Measurements from ENCODE around the gene FAM200C. TPM values are rescaled to one million over a fixed set of nuclear protein-coding genes. Genes with fewer than 3 reads are reported as not detected.
A peak's percentile ranks its signal among the peaks of the same experiment; 100 is the strongest.

FAM200C gene
- total RNA-seq, 1 experiment from 2014 or later = 5.4 TPM

- Mint-ChIP-seq H3K4me1 (peaks cover 5% of the 10 kb centered on the region; the same call in 1 of the 2 replicates), H3K27me3 (ENCODE audit: low read depth) (no peaks in the 10 kb centered on the region), H3K36me3 (no peaks in the 10 kb centered on the region), H3K4me3 (no peak overlapping the region), H3K9me3 (no peaks in the 10 kb centered on the region), H3K27ac (no peak overlapping the region)
- DNase-seq (ENCODE audit: low spot score) (peak; percentile 27), ATAC-seq (peak; percentile 91)
- POLR2A ChIA-PET = no interaction called here
- peak; percentile 50 for TF ChIP-seq NFYB (CRISPR knock-in tag; conservative IDR thresholded peaks at IDR 0.05; ENCODE audit: low read depth)
- no peak for TF ChIP-seq ERG (CRISPR knock-in tag; IDR thresholded peaks at IDR 0.05)
- CTCF ChIA-PET = no interaction called here
Observed at GRCh38 chr5:160353379-160353778, 46.5 kb downstream of the FAM200C start.

- POLR2A ChIA-PET = no interaction called here
- ATAC-seq (no peak), DNase-seq (ENCODE audit: low spot score) (no peak)
- no peaks in the 10 kb centered on the region for H3K27me3 Mint-ChIP-seq (ENCODE audit: low read depth)
- H3K4me1 Mint-ChIP-seq = peaks cover 5% of the 10 kb centered on the region; the same call in 1 of the 2 replicates
- no peaks in the 10 kb centered on the region for H3K36me3 Mint-ChIP-seq
- TF ChIP-seq FOXJ3 (CRISPR knock-in tag; IDR thresholded peaks at IDR 0.05; ENCODE audit: borderline replicate concordance) = no peak
- no peak for TF ChIP-seq ZNF281 (CRISPR knock-in tag; IDR thresholded peaks at IDR 0.05)
- H3K9me3 Mint-ChIP-seq = no peaks in the 10 kb centered on the region
- no peak overlapping the region for H3K27ac Mint-ChIP-seq
- H3K4me3 Mint-ChIP-seq = no peak overlapping the region
- CTCF ChIA-PET = interaction anchor here (1.1 kb wide), 1 partner anchor 97 kb away, joined by 3 read pairs; no protein-coding TSS in a partner anchor
Observed at GRCh38 chr5:160352308-160352707, 47.5 kb downstream of the FAM200C start.

- Mint-ChIP-seq H3K9me3 (no peaks in the 10 kb centered on the region), H3K4me3 (no peak overlapping the region), H3K4me1 (peaks cover 3% of the 10 kb centered on the region), H3K27ac (no peak overlapping the region), H3K27me3 (ENCODE audit: low read depth) (no peaks in the 10 kb centered on the region), H3K36me3 (no peaks in the 10 kb centered on the region)
- DNase-seq (ENCODE audit: low spot score) = no peak
- TF ChIP-seq, protein P1, sequence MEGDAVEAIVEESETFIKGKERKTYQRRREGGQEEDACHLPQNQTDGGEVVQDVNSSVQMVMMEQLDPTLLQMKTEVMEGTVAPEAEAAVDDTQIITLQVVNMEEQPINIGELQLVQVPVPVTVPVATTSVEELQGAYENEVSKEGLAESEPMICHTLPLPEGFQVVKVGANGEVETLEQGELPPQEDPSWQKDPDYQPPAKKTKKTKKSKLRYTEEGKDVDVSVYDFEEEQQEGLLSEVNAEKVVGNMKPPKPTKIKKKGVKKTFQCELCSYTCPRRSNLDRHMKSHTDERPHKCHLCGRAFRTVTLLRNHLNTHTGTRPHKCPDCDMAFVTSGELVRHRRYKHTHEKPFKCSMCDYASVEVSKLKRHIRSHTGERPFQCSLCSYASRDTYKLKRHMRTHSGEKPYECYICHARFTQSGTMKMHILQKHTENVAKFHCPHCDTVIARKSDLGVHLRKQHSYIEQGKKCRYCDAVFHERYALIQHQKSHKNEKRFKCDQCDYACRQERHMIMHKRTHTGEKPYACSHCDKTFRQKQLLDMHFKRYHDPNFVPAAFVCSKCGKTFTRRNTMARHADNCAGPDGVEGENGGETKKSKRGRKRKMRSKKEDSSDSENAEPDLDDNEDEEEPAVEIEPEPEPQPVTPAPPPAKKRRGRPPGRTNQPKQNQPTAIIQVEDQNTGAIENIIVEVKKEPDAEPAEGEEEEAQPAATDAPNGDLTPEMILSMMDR (IDR thresholded peaks at IDR 0.05) = no peak
- TF ChIP-seq FOXJ3 (CRISPR knock-in tag; IDR thresholded peaks at IDR 0.05; ENCODE audit: borderline replicate concordance) = no peak
- ChIA-PET POLR2A (no interaction called here), CTCF (no interaction called here)
- no peak for ATAC-seq
Observed at GRCh38 chr5:160349935-160350303, 49.9 kb downstream of the FAM200C start.

DNA sequence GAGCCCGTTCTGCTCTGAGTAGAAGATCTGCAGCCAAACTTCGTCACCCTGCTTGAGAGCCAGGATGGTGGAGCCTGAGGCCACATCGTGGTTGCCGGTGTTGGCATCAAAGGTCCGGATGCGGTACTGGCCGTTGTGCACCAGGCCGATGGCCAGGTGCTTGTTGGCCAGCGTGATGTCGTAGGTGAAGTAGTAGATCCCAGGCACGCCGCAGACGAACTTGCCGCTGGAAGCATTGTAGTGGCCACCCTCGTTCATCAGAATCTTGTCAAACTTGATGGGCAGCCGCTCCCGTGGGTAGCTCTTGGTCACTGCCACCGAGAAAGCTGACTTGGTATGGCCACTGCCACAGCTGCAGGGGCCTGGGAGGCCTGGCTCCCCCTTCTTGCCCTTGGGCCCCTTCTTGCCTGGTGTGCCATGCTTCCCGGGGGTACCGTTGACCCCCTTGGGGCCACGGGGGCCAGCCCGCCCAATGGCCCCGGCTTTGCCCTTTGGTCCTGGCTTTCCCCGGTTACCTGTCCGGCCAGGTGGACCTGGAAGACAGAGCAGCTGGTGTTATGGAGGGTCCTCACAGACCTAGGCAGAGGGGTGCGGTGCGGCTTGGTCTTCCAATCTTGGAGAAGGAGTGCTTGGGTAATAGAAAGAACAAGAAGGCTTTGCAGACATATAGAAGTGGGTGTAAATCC, 50.5 kb downstream of the FAM200C start:
- Mint-ChIP-seq H3K4me1 (peaks cover 5% of the 10 kb centered on the region), H3K4me3 (no peak overlapping the region), H3K9me3 (no peaks in the 10 kb centered on the region), H3K27me3 (ENCODE audit: low read depth) (no peaks in the 10 kb centered on the region), H3K27ac (no peak overlapping the region), H3K36me3 (no peaks in the 10 kb centered on the region)
- ChIA-PET CTCF (interaction anchor here (2.6 to 7.7 kb wide), 2 partner anchors 83 to 107 kb away, joined by 7 to 101 read pairs; no protein-coding TSS in a partner anchor), POLR2A (no interaction called here)
- DNase-seq (ENCODE audit: low spot score) (no peak), ATAC-seq (no peak)
- TF ChIP-seq MYBL2 (CRISPR knock-in tag; IDR thresholded peaks at IDR 0.05) = no peak
- TF ChIP-seq SOX15 (CRISPR knock-in tag; IDR thresholded peaks at IDR 0.05) = no peak
- TF ChIP-seq HMGA2 (CRISPR knock-in tag; IDR thresholded peaks at IDR 0.05) = no peak
- TF ChIP-seq, protein P2, sequence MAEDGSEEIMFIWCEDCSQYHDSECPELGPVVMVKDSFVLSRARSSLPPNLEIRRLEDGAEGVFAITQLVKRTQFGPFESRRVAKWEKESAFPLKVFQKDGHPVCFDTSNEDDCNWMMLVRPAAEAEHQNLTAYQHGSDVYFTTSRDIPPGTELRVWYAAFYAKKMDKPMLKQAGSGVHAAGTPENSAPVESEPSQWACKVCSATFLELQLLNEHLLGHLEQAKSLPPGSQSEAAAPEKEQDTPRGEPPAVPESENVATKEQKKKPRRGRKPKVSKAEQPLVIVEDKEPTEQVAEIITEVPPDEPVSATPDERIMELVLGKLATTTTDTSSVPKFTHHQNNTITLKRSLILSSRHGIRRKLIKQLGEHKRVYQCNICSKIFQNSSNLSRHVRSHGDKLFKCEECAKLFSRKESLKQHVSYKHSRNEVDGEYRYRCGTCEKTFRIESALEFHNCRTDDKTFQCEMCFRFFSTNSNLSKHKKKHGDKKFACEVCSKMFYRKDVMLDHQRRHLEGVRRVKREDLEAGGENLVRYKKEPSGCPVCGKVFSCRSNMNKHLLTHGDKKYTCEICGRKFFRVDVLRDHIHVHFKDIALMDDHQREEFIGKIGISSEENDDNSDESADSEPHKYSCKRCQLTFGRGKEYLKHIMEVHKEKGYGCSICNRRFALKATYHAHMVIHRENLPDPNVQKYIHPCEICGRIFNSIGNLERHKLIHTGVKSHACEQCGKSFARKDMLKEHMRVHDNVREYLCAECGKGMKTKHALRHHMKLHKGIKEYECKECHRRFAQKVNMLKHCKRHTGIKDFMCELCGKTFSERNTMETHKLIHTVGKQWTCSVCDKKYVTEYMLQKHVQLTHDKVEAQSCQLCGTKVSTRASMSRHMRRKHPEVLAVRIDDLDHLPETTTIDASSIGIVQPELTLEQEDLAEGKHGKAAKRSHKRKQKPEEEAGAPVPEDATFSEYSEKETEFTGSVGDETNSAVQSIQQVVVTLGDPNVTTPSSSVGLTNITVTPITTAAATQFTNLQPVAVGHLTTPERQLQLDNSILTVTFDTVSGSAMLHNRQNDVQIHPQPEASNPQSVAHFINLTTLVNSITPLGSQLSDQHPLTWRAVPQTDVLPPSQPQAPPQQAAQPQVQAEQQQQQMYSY (CRISPR knock-in tag; IDR thresholded peaks at IDR 0.05) = no peak
- TF ChIP-seq, protein P3, sequence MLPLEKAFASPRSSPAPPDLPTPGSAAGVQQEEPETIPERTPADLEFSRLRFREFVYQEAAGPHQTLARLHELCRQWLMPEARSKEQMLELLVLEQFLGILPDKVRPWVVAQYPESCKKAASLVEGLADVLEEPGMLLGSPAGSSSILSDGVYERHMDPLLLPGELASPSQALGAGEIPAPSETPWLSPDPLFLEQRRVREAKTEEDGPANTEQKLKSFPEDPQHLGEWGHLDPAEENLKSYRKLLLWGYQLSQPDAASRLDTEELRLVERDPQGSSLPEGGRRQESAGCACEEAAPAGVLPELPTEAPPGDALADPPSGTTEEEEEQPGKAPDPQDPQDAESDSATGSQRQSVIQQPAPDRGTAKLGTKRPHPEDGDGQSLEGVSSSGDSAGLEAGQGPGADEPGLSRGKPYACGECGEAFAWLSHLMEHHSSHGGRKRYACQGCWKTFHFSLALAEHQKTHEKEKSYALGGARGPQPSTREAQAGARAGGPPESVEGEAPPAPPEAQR (CRISPR knock-in tag; IDR thresholded peaks at IDR 0.05) = no peak
- no peak for TF ChIP-seq NR3C1 (CRISPR knock-in tag; conservative IDR thresholded peaks at IDR 0.05; ENCODE audit: low read depth)
